Astrocyte of the cerebellum (primary cell): Measurements from ENCODE around the gene SEC31A.
"Not testable (repeated sequence)": the region's sequence is repeated elsewhere in the genome, so short reads cannot be mapped to it uniquely, and the experiment has no call there.

Source experiments
- DNase-seq: peaks from one replicate; pipeline ENCODE4 v3.0.0-alpha.2; 2011; ENCODE audit warnings: low read depth
- H3K4me3 ChIP-seq: 2 replicates; pipeline ENCODE4 v1.5.1; 2011; ENCODE audit warnings: mild to moderate bottlenecking, low read depth, low read length, moderate library complexity
- CTCF ChIP-seq: IDR thresholded peaks from 2 replicates; pipeline ENCODE4 v1.5.1; 2012; ENCODE audit warnings: low read length, low read depth, moderate library complexity, mild to moderate bottlenecking; ENCODE audit errors: missing control alignments
- in situ Hi-C: cut with HindIII; loops from 2 replicates; pipeline ENCODE4 v1.10.0; 2017; ENCODE audit warnings: low sequenced_read_pairs

SEC31A gene

GRCh38 chr4:82919386-82919785, 28.4 kb upstream of the SEC31A start:
- in situ Hi-C loops, result no loop called here
- H3K4me3 ChIP-seq, result no peak overlapping the region
- no peak for DNase-seq
- no peak for TF ChIP-seq CTCF

- no peak for DNase-seq
- in situ Hi-C loops, result no loop called here
- no peak for TF ChIP-seq CTCF
These were observed 27.1 kb upstream of the SEC31A start for GRCh38 chr4:82918091-82918490.

GRCh38 chr4:82913968-82914367, 23.0 kb upstream of the SEC31A start:
- DNase-seq, in situ Hi-C loops, H3K4me3 ChIP-seq: not testable (repeated sequence)

More at GRCh38 chr4:82918091-82918490, 27.1 kb upstream of the SEC31A start:
- H3K4me3 ChIP-seq, result no peak overlapping the region

- in situ Hi-C loops, result no loop called here
- DNase-seq, result no peak
- H3K4me3 ChIP-seq, result no peak overlapping the region
- TF ChIP-seq CTCF, result no peak
These were observed 22.4 kb upstream of the SEC31A start for GRCh38 chr4:82913305-82913704.

GRCh38 chr4:82909326-82909725, 18.4 kb upstream of the SEC31A start:
- H3K4me3 ChIP-seq, result no peak overlapping the region
- DNase-seq, result no peak
- in situ Hi-C loops, result no loop called here
- no peak for TF ChIP-seq CTCF

- in situ Hi-C loops, result no loop called here
- no peak for TF ChIP-seq CTCF
- DNase-seq, result no peak
- H3K4me3 ChIP-seq, result no peak overlapping the region
These were observed 15.5 kb upstream of the SEC31A start for GRCh38 chr4:82906469-82906868.

- H3K4me3 ChIP-seq, result no peak overlapping the region
- DNase-seq, result no peak
- TF ChIP-seq CTCF, result no peak
- in situ Hi-C loops, result no loop called here
These were observed 14.3 kb upstream of the SEC31A start for GRCh38 chr4:82905205-82905604.
